Tibial nerve (tissue), 3 donors: ENCODE data around the gene ETV4.

Source experiments
- POLR2A ChIP-seq, 2 donors: fragments of 450-650 bp; IDR thresholded peaks; one replicate each; pipeline ENCODE4 v1.6.1; 2017; ENCODE audit warnings: antibody characterized with exemption in 2 of 2, mild to moderate bottlenecking in 2 of 2, moderate library complexity in 2 of 2
- TF ChIP-seq, protein P1 (sequence below), 5 experiments: fragments of 200-600 bp in 3 of 5; fragments of 450-650 bp in 2 of 5; sonication (generic) in 3 of 5; IDR thresholded peaks; one replicate each; pipeline ENCODE4 v1.5.1; 2016 to 2019; ENCODE audit warnings: antibody characterized with exemption in 5 of 5, mild to moderate bottlenecking in 3 of 5, moderate library complexity in 2 of 5

DNA sequence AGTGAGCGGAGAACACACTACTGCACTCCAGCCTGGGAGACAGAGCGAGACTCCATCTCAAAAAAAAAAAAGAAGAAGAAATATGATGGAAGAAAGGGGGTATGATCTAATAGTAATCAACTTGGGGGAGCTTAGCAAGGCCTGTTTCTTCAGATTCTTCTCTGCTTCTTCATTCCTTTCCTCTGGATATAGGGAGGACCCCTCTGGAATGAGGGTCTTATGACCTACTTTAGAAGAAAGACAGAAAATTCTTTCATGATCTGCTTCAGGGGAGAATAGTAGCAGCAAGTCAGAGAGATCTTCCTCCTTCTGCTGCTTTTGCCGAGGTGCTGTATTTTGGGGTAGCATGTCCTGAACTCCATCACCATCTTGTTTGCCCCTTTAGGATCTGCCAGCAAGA is 44.9 kb upstream of the ETV4 start:
- TF ChIP-seq, protein P1, sequence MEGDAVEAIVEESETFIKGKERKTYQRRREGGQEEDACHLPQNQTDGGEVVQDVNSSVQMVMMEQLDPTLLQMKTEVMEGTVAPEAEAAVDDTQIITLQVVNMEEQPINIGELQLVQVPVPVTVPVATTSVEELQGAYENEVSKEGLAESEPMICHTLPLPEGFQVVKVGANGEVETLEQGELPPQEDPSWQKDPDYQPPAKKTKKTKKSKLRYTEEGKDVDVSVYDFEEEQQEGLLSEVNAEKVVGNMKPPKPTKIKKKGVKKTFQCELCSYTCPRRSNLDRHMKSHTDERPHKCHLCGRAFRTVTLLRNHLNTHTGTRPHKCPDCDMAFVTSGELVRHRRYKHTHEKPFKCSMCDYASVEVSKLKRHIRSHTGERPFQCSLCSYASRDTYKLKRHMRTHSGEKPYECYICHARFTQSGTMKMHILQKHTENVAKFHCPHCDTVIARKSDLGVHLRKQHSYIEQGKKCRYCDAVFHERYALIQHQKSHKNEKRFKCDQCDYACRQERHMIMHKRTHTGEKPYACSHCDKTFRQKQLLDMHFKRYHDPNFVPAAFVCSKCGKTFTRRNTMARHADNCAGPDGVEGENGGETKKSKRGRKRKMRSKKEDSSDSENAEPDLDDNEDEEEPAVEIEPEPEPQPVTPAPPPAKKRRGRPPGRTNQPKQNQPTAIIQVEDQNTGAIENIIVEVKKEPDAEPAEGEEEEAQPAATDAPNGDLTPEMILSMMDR (IDR thresholded peaks at IDR 0.05): no peak
- TF ChIP-seq POLR2A (IDR thresholded peaks at IDR 0.05): no peak
